H1 (cell line): ENCODE data around the gene PTPRD. TPM values are rescaled to one million over a fixed set of nuclear protein-coding genes. Genes with fewer than 3 reads are reported as not detected.
A peak's percentile ranks its signal among the peaks of the same experiment; 100 is the strongest.

Experiments
- CTCF ChIA-PET: fragments of 300-600 bp; sonication (Branson Sonifier 250); formaldehyde crosslinking; loops from one replicate; lab custom pipeline; 2021; ENCODE audit not compliant: partially characterized antibody; lab: Charles Lee
- POLR2A ChIA-PET: fragments of 300-600 bp; sonication (Branson Sonifier 250); formaldehyde crosslinking; loops from one replicate; lab custom pipeline; 2021; ENCODE audit warnings: inconsistent platforms; ENCODE audit not compliant: partially characterized antibody; lab: Charles Lee
- DNase-seq, 2 experiments: peaks; one replicate each; pipeline versions ENCODE4 v3.0.0 to v3.0.0-alpha.2; 2010 to 2022; ENCODE audit warnings: low spot score in 2 of 2, low read depth in 1 of 2, mixed read lengths in 1 of 2
- FAIRE-seq: peaks from 2 replicates; lab custom pipeline; 2011; peaks lifted over from hg19 to GRCh38; lab: Jason Lieb, UNC
- H2AFZ ChIP-seq: 2 replicates; pipeline ENCODE4 v1.8.1; 2012; ENCODE audit warnings: low read length, inconsistent platforms
- H2AK5ac ChIP-seq: 2 replicates; pipeline ENCODE4 v1.6.1; 2013; ENCODE audit warnings: low read depth, low read length
- H2BK120ac ChIP-seq: replicated peaks from 2 replicates; pipeline ENCODE3; 2013; ENCODE audit warnings: low read depth, low read length, inconsistent platforms
- H2BK12ac ChIP-seq: 2 replicates; pipeline ENCODE4 v1.6.1; 2013; ENCODE audit warnings: low read depth, low read length
- H2BK15ac ChIP-seq: 2 replicates; pipeline ENCODE4 v1.6.1; 2013; ENCODE audit warnings: low read length
- H2BK20ac ChIP-seq: 2 replicates; pipeline ENCODE4 v1.6.1; 2013; ENCODE audit warnings: low read length
- H2BK5ac ChIP-seq: 2 replicates; pipeline ENCODE4 v1.6.1; 2013; ENCODE audit warnings: low read depth, low read length
- H3K14ac ChIP-seq: 2 replicates; pipeline ENCODE4 v1.6.1; 2013; ENCODE audit warnings: inconsistent platforms; ENCODE audit not compliant: insufficient read length
- H3K18ac ChIP-seq: 2 replicates; pipeline ENCODE4 v1.6.1; 2013; ENCODE audit warnings: low read length; ENCODE audit errors: extremely low read depth
- H3K23ac ChIP-seq: 2 replicates; pipeline ENCODE4 v1.6.1; 2013; ENCODE audit warnings: inconsistent platforms; ENCODE audit not compliant: insufficient read length
- H3K23me2 ChIP-seq: 2 replicates; pipeline ENCODE4 v1.6.1; 2013; ENCODE audit warnings: low read depth, low read length
- H3K27ac ChIP-seq: 2 replicates; pipeline ENCODE4 v1.6.1; 2011; ENCODE audit warnings: low read depth, low read length, inconsistent platforms
- H3K27me3 ChIP-seq, 4 experiments: replicated peaks in 1 of 4; 1 replicate in 1 of 4; 2 replicates in 3 of 4; pipeline versions ENCODE4 v1.6.1 to v1.8.1; 2011 to 2013; ENCODE audit warnings: low read length in 3 of 4, mild to moderate bottlenecking in 3 of 4, inconsistent platforms in 2 of 4, mixed read lengths in 2 of 4, moderate library complexity in 1 of 4; ENCODE audit not compliant: control insufficient read depth in 3 of 4, insufficient read depth in 3 of 4; ENCODE audit errors: extremely low read depth in 1 of 4
- H3K36me3 ChIP-seq, 4 experiments: 2 replicates each; pipeline versions ENCODE4 v1.6.1 to v1.8.1; 2011 to 2013; ENCODE audit warnings: mild to moderate bottlenecking in 4 of 4, low read length in 3 of 4, moderate library complexity in 2 of 4, control low read depth in 1 of 4, inconsistent platforms in 1 of 4; ENCODE audit not compliant: insufficient read depth in 4 of 4, control insufficient read depth in 2 of 4
- H3K4ac ChIP-seq: replicated peaks from 2 replicates; pipeline ENCODE3; 2013; ENCODE audit warnings: low read length, low read depth, mixed read lengths, inconsistent platforms; ENCODE audit not compliant: insufficient read length
- H3K4me1 ChIP-seq, 4 experiments: replicated peaks in 1 of 4; 1 replicate in 1 of 4; 2 replicates in 3 of 4; pipeline versions ENCODE4 v1.6.1 to v1.8.1; 2011 to 2013; ENCODE audit warnings: low read length in 3 of 4, inconsistent platforms in 2 of 4, mixed read lengths in 1 of 4; ENCODE audit not compliant: insufficient read depth in 4 of 4, control insufficient read depth in 3 of 4
- H3K4me2 ChIP-seq, 2 experiments: 2 replicates each; pipeline versions ENCODE4 v1.6.1 to v1.8.1; 2011 to 2013; ENCODE audit warnings: low read depth in 2 of 2, low read length in 2 of 2, control low read depth in 1 of 2, inconsistent platforms in 1 of 2, mild to moderate bottlenecking in 1 of 2; ENCODE audit not compliant: insufficient read depth in 1 of 2
- H3K4me3 ChIP-seq, 4 experiments: fragments of 200-600, 300-600 bp in 1 of 4; sonication (generic), shearing (Covaris generic), sonication (Bioruptor Twin) in 1 of 4; 2 replicates each; pipeline versions ENCODE4 v1.5.1 to v1.8.1; 2011 to 2016; ENCODE audit warnings: low read length in 4 of 4, low read depth in 3 of 4, control low read depth in 2 of 4, inconsistent platforms in 2 of 4, mild to moderate bottlenecking in 2 of 4, mixed read lengths in 1 of 4, moderate library complexity in 1 of 4; ENCODE audit not compliant: insufficient read depth in 2 of 4; ENCODE audit errors: extremely low read depth in 1 of 4
- H3K56ac ChIP-seq: replicated peaks from 2 replicates; pipeline ENCODE3; 2013; ENCODE audit warnings: low read depth, mild to moderate bottlenecking, mixed read lengths, low read length, inconsistent platforms; ENCODE audit not compliant: insufficient read length
- H3K79me1 ChIP-seq: 2 replicates; pipeline ENCODE4 v1.6.1; 2013; ENCODE audit warnings: low read depth, low read length, control low read depth
- H3K79me2 ChIP-seq, 2 experiments: 2 replicates each; pipeline versions ENCODE4 v1.6.1 to v1.8.1; 2012 to 2013; ENCODE audit warnings: low read length in 2 of 2, mild to moderate bottlenecking in 2 of 2, inconsistent platforms in 1 of 2; ENCODE audit not compliant: insufficient read depth in 2 of 2, control insufficient read depth in 1 of 2
- H3K9ac ChIP-seq, 4 experiments: replicated peaks in 1 of 4; 1 replicate in 1 of 4; 2 replicates in 3 of 4; pipeline versions ENCODE4 v1.6.1 to v1.8.1; 2011 to 2013; ENCODE audit warnings: low read depth in 3 of 4, low read length in 3 of 4, control low read depth in 2 of 4, mild to moderate bottlenecking in 2 of 4, moderate library complexity in 2 of 4, inconsistent platforms in 1 of 4; ENCODE audit errors: extremely low read depth in 1 of 4
- H3K9me3 ChIP-seq, 2 experiments: 2 replicates each; pipeline versions ENCODE4 v1.6.1 to v1.8.1; 2012 to 2013; ENCODE audit warnings: mild to moderate bottlenecking in 2 of 2, moderate library complexity in 2 of 2, control low read depth in 1 of 2, inconsistent platforms in 1 of 2, low read depth in 1 of 2, low read length in 1 of 2, mixed read lengths in 1 of 2; ENCODE audit not compliant: insufficient read depth in 2 of 2
- H4K20me1 ChIP-seq, 2 experiments: replicated peaks in 1 of 2; 2 replicates each; pipeline versions ENCODE3 to v1.8.1; 2011 to 2013; ENCODE audit warnings: inconsistent platforms in 2 of 2, low read length in 2 of 2, mild to moderate bottlenecking in 1 of 2; ENCODE audit not compliant: insufficient read depth in 2 of 2, control insufficient read depth in 1 of 2
- H4K5ac ChIP-seq: 2 replicates; pipeline ENCODE4 v1.6.1; 2013; ENCODE audit warnings: low read length, low read depth, mixed read lengths, inconsistent platforms; ENCODE audit not compliant: insufficient read length
- H4K8ac ChIP-seq: 2 replicates; pipeline ENCODE4 v1.8.0; 2013; ENCODE audit warnings: mild to moderate bottlenecking, moderate library complexity, low read length, inconsistent platforms; ENCODE audit not compliant: insufficient read depth; ENCODE audit errors: extremely low read depth
- H4K91ac ChIP-seq: replicated peaks from 2 replicates; pipeline ENCODE3; 2013; ENCODE audit warnings: low read length, mixed read lengths, inconsistent platforms; ENCODE audit not compliant: insufficient read length
- CTBP2 ChIP-seq: IDR thresholded peaks from 2 replicates; pipeline ENCODE4 v1.7.0; 2011; ENCODE audit warnings: borderline replicate concordance, mild to moderate bottlenecking, moderate library complexity, mixed read lengths, low read length; ENCODE audit not compliant: insufficient read depth, insufficient read length
- CTCF ChIP-seq, 3 experiments: IDR thresholded peaks; 1 replicate in 2 of 3; 2 replicates in 1 of 3; pipeline versions ENCODE4 v1.5.1 to v1.6.1; 2011; ENCODE audit warnings: low read length in 3 of 3, mild to moderate bottlenecking in 3 of 3, inconsistent platforms in 2 of 3, low read depth in 1 of 3, moderate library complexity in 1 of 3; ENCODE audit not compliant: insufficient read depth in 1 of 3; ENCODE audit errors: control extremely low read depth in 1 of 3
- FOSL1 ChIP-seq: IDR thresholded peaks from 2 replicates; pipeline ENCODE4 v1.6.1; 2011; ENCODE audit warnings: mild to moderate bottlenecking, low read depth, low read length, moderate library complexity; ENCODE audit not compliant: insufficient read depth
- KDM1A ChIP-seq: fragments of 200-600, 300-600 bp; sonication (generic); IDR thresholded peaks from 2 replicates; pipeline ENCODE4 v1.7.1; 2016; ENCODE audit warnings: mild to moderate bottlenecking, low read length, borderline replicate concordance
- NANOG ChIP-seq: IDR thresholded peaks from 2 replicates; pipeline ENCODE4 v1.6.1; 2011; ENCODE audit warnings: low read length, low read depth, mild to moderate bottlenecking, inconsistent platforms; ENCODE audit not compliant: insufficient read depth, poor library complexity, severe bottlenecking
- POU5F1 ChIP-seq: IDR thresholded peaks from 2 replicates; pipeline ENCODE4 v1.6.1; 2011; ENCODE audit warnings: low read depth, mild to moderate bottlenecking, low read length, moderate library complexity
- RAD21 ChIP-seq, 2 experiments: IDR thresholded peaks in 1 of 2; conservative IDR thresholded peaks in 1 of 2; 2 replicates each; pipeline ENCODE4 v1.6.1; 2011; ENCODE audit warnings: low read depth in 2 of 2, low read length in 2 of 2, improper control_type of control experiment in 1 of 2, inconsistent platforms in 1 of 2, mild to moderate bottlenecking in 1 of 2, moderate library complexity in 1 of 2
- WGBS, 2 experiments: shearing (Covaris generic) in 1 of 2; methylation state at CpG; one replicate each; pipeline versions ENCODE4 v1.1.6 to v1.1.7; 2013 to 2015; ENCODE audit warnings: low lambda C conversion rate in 2 of 2, mixed read lengths in 2 of 2, inconsistent platforms in 1 of 2, low coverage in 1 of 2, missing lambda C conversion rate in 1 of 2; ENCODE audit not compliant: insufficient replicate concordance in 2 of 2, insufficient coverage in 1 of 2, insufficient read length in 1 of 2; ENCODE audit errors: extremely low coverage in 1 of 2, missing lambda C conversion rate in 1 of 2; 5-methylcytosine and 5-hydroxymethylcytosine counted together
- polyA plus RNA-seq, 7 experiments: library from polyadenylated mRNA; depleted of rRNA in 3 of 7; stranded (reverse) in 5 of 7; unstranded in 2 of 7; fragments of >200 nt in 5 of 7; fragments of 200-250 nt in 2 of 7; gene quantifications; 1 replicate in 5 of 7; 2 replicates in 1 of 7; 4 replicates in 1 of 7; pipeline versions ENCODE4 v1.2.1 to v1.2.3, GENCODE V29; 2011 to 2013; ENCODE audit warnings: missing spikeins in 2 of 7, mixed read lengths in 2 of 7
- total RNA-seq: library from RNA; stranded (reverse); fragmentation: NEBNext Ultra II Directional; extraction: Animal tissue kit (Norgen Biotek cat#: 25700); gene quantifications from 2 replicates; pipeline ENCODE4 v1.2.1, GENCODE V29; 2021

Gene PTPRD
- total and polyA plus RNA-seq, 2 of the 8 experiments (the other 6 are each of a cell fraction or from before 2014, with no cell fraction given): 17.2 to 77.0 TPM

DNA sequence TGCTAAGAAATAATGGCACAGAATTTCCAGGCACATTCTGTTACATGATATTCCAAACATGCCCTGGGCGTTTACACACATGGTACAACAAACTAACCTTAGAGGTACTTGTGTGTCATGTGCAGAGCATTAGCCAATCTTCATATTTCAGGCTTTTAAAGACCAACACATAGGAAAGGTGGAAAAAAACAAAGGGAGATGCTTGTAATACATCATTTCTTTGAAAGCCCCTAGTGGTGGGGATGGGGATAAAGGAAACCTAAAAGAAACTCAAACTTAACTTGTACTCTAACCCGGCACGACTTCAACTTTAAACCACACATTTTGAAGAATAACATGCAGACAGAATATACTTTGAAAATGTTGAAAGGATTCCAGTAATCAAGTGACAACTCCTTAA, 133.6 kb downstream of the PTPRD start:
- H2BK15ac ChIP-seq: no peak overlapping the region
- H3K36me3 ChIP-seq: no peaks in the 10 kb centered on the region
- no peak overlapping the region for H2BK12ac ChIP-seq
- TF ChIP-seq CTCF (IDR thresholded peaks at IDR 0.05; ENCODE audit: control extremely low read depth in 1 of 3, insufficient read depth in 1 of 3, low read depth in 1 of 3, low read length in 3 of 3): peak in 1 of 3 experiments; percentile 49; a peak in 2 of 4 replicates
- TF ChIP-seq CTBP2: no peak
- no peak for TF ChIP-seq KDM1A
- no peak for TF ChIP-seq POU5F1
- peak in 1 of 2 experiments; percentile 13; a peak in 1 of 4 replicates for TF ChIP-seq RAD21 (IDR thresholded peaks at IDR 0.05 in 1 of 2, conservative IDR thresholded peaks at IDR 0.05 in 1 of 2; ENCODE audit: low read depth in 2 of 2, low read length in 2 of 2)
- TF ChIP-seq FOSL1: no peak
- no peak for TF ChIP-seq NANOG
- POLR2A ChIA-PET: no interaction called here
- H3K23ac ChIP-seq: no peak overlapping the region
- H3K23me2 ChIP-seq: no peaks in the 10 kb centered on the region
- H3K79me1 ChIP-seq: no peaks in the 10 kb centered on the region
- no peak overlapping the region for H2BK120ac ChIP-seq
- CTCF ChIA-PET: interaction anchor here (0.8 to 1.4 kb wide), 7 partner anchors 9 to 152 kb away, joined by 3 to 6 read pairs (median 3); no protein-coding TSS in a partner anchor
- no peak overlapping the region for H4K8ac ChIP-seq
- FAIRE-seq (peak; percentile 58), DNase-seq (no peak)
- H3K4me2 ChIP-seq: no peak overlapping the region
- H2AFZ ChIP-seq: no peak overlapping the region
- no peaks in the 10 kb centered on the region for H3K27me3 ChIP-seq
- no peak overlapping the region for H3K27ac ChIP-seq
- H3K56ac ChIP-seq: no peak overlapping the region
- H3K79me2 ChIP-seq: no peaks in the 10 kb centered on the region
- no peak overlapping the region for H4K91ac ChIP-seq
- H2BK20ac ChIP-seq: no peak overlapping the region
- H4K20me1 ChIP-seq: no peaks in the 10 kb centered on the region
- no peak overlapping the region for H2AK5ac ChIP-seq
- WGBS, 2 experiments: 34% methylated on average over 3 of the region's 3 CpGs; no CpG with 5 or more reads in 1 of the 2 experiments
- no peak overlapping the region for H3K9ac ChIP-seq
- no peaks in the 10 kb centered on the region for H3K4me1 ChIP-seq
- H4K5ac ChIP-seq: no peak overlapping the region
- H3K4ac ChIP-seq: no peak overlapping the region
- no peak overlapping the region for H3K4me3 ChIP-seq
- no peak overlapping the region for H3K14ac ChIP-seq
- H3K18ac ChIP-seq: no peak overlapping the region
- H3K9me3 ChIP-seq: no peaks in the 10 kb centered on the region
- no peak overlapping the region for H2BK5ac ChIP-seq
